GM23338 (cell line): ENCODE data around the gene DIDO1. TPM values are rescaled to one million over a fixed set of nuclear protein-coding genes. Genes with fewer than 3 reads are reported as not detected.

Source experiments
- ATAC-seq: fragments of 200-7000 bp; cut with Tn5 transposase; 3 replicates; pipeline ENCODE4 v1.9.1; 2020
- DNase-seq: peaks from one replicate; pipeline ENCODE4 v3.0.0-alpha.2; 2015; ENCODE audit warnings: low spot score
- H2AFZ ChIP-seq: fragments of 200-600 bp; sonication (generic); 2 replicates; pipeline ENCODE4 v1.8.0; 2016; ENCODE audit warnings: antibody characterized with exemption, mild to moderate bottlenecking, moderate library complexity
- H3F3A ChIP-seq: fragments of 200-600 bp; sonication (generic); replicated peaks from 2 replicates; pipeline ENCODE4 v1.8.0; 2017; ENCODE audit warnings: antibody characterized with exemption, mixed run types, low read depth
- H3K27ac ChIP-seq: fragments of 200-600 bp; sonication (generic); 2 replicates; pipeline ENCODE4 v1.6.1; 2016; ENCODE audit warnings: low read depth
- H3K27me3 ChIP-seq: fragments of 200-600 bp; sonication (generic); 2 replicates; pipeline ENCODE4 v1.8.0; 2016; ENCODE audit warnings: mild to moderate bottlenecking, mixed run types, moderate library complexity; ENCODE audit not compliant: insufficient read depth
- H3K36me3 ChIP-seq: fragments of 200-600 bp; sonication (generic); 2 replicates; pipeline ENCODE4 v1.8.0; 2016; ENCODE audit warnings: mild to moderate bottlenecking; ENCODE audit not compliant: insufficient read depth
- H3K4me1 ChIP-seq: fragments of 200-600 bp; sonication (generic); 2 replicates; pipeline ENCODE4 v1.8.0; 2016; ENCODE audit warnings: mild to moderate bottlenecking, moderate library complexity; ENCODE audit not compliant: insufficient read depth
- H3K4me2 ChIP-seq: fragments of 200-600 bp; sonication (generic); 2 replicates; pipeline ENCODE4 v1.7.1; 2017; ENCODE audit warnings: mixed run types
- H3K4me3 ChIP-seq: fragments of 200-600 bp; sonication (generic); 2 replicates; pipeline ENCODE4 v1.6.1; 2016; ENCODE audit warnings: mixed run types
- H3K79me2 ChIP-seq: fragments of 200-600 bp; sonication (generic); replicated peaks from 2 replicates; pipeline ENCODE4 v1.8.0; 2017; ENCODE audit warnings: mild to moderate bottlenecking; ENCODE audit not compliant: insufficient read depth
- H3K9me2 ChIP-seq: fragments of 200-600 bp; sonication (generic); 2 replicates; pipeline ENCODE4 v1.8.0; 2017; ENCODE audit not compliant: insufficient read depth
- H4K20me1 ChIP-seq: fragments of 200-600 bp; sonication (generic); replicated peaks from 2 replicates; pipeline ENCODE4 v1.8.0; 2017; ENCODE audit warnings: mild to moderate bottlenecking; ENCODE audit not compliant: insufficient read depth
- H3K27ac Mint-ChIP-seq: 2 replicates; pipeline ENCODE4 v1.8.0; 2020; ENCODE audit warnings: inconsistent platforms, mild to moderate bottlenecking, moderate library complexity, mixed read lengths
- H3K27me3 Mint-ChIP-seq: 3 replicates; pipeline ENCODE4 v1.8.0; 2022; ENCODE audit warnings: low read depth, mild to moderate bottlenecking, moderate library complexity, mixed read lengths, inconsistent platforms; ENCODE audit not compliant: insufficient read depth, poor library complexity
- H3K36me3 Mint-ChIP-seq: 3 replicates; pipeline ENCODE4 v1.8.0; 2021; ENCODE audit warnings: low read depth, mild to moderate bottlenecking, inconsistent platforms, moderate library complexity, mixed read lengths
- H3K4me1 Mint-ChIP-seq: 3 replicates; pipeline ENCODE4 v1.8.0; 2020; ENCODE audit warnings: mild to moderate bottlenecking, inconsistent platforms, mixed read lengths
- H3K4me3 Mint-ChIP-seq: 3 replicates; pipeline ENCODE4 v1.8.0; 2021; ENCODE audit warnings: moderate library complexity, mild to moderate bottlenecking, inconsistent platforms, mixed read lengths
- H3K9me3 Mint-ChIP-seq: 3 replicates; pipeline ENCODE4 v1.8.0; 2020; ENCODE audit warnings: moderate library complexity, mild to moderate bottlenecking, inconsistent platforms, mixed read lengths
- CREB1 ChIP-seq: fragments of 250-450 bp; sonication (Bioruptor Pico); IDR thresholded peaks from 2 replicates; pipeline ENCODE4 v1.5.0; 2020; ENCODE audit warnings: low read depth, mild to moderate bottlenecking, moderate library complexity
- JUNB ChIP-seq: IDR thresholded peaks from one replicate; pipeline ENCODE4 v1.6.1; 2016; ENCODE audit warnings: antibody characterized with exemption; ENCODE audit not compliant: unreplicated experiment
- NANOG ChIP-seq: IDR thresholded peaks from 2 replicates; pipeline ENCODE4 v1.6.1; 2016; ENCODE audit warnings: antibody characterized with exemption, borderline replicate concordance
- POLR2AphosphoS5 ChIP-seq: IDR thresholded peaks from 2 replicates; pipeline ENCODE4 v1.6.1; 2016; ENCODE audit warnings: antibody characterized with exemption, low read depth
- STAT1 ChIP-seq: IDR thresholded peaks from one replicate; pipeline ENCODE4 v1.6.1; 2016; ENCODE audit warnings: antibody characterized with exemption; ENCODE audit not compliant: unreplicated experiment
- ZNF114 ChIP-seq: fragments of 250-450 bp; sonication (Bioruptor Pico); IDR thresholded peaks from 2 replicates; pipeline ENCODE4 v1.5.0; 2020; ENCODE audit warnings: mild to moderate bottlenecking, moderate library complexity
- ZNF331 ChIP-seq: fragments of 250-450 bp; sonication (Bioruptor Pico); IDR thresholded peaks from 2 replicates; pipeline ENCODE4 v1.5.0; 2020; ENCODE audit warnings: low read depth, mild to moderate bottlenecking, moderate library complexity
- polyA plus RNA-seq: library from polyadenylated mRNA; unstranded; fragments of >200 nt; fragmentation: Nextera tagmentation; extraction: Ambion mirVana; gene quantifications from 2 replicates; pipeline ENCODE4 v1.2.1, GENCODE V29; 2016
- total RNA-seq: library from RNA; depleted of rRNA; stranded (reverse); fragments of >200 nt; shearing (Covaris generic); gene quantifications from 2 replicates; pipeline ENCODE4 v1.2.3, GENCODE V29; 2014
- TF ChIP-seq, protein P1 (sequence below): fragments of 250-450 bp; sonication (Bioruptor Pico); IDR thresholded peaks from 2 replicates; pipeline ENCODE4 v1.5.0; 2020; ENCODE audit warnings: mild to moderate bottlenecking, moderate library complexity
- TF ChIP-seq, protein P2 (sequence below): IDR thresholded peaks from one replicate; pipeline ENCODE4 v1.6.1; 2018; ENCODE audit warnings: antibody characterized with exemption; ENCODE audit not compliant: unreplicated experiment
- TF ChIP-seq, protein P3 (sequence below): IDR thresholded peaks from 2 replicates; pipeline ENCODE4 v1.6.1; 2016; ENCODE audit warnings: antibody characterized with exemption

DIDO1 gene
- total and polyA plus RNA-seq, 2 experiments from 2014 or later, result 72.4 to 162 TPM

DNA sequence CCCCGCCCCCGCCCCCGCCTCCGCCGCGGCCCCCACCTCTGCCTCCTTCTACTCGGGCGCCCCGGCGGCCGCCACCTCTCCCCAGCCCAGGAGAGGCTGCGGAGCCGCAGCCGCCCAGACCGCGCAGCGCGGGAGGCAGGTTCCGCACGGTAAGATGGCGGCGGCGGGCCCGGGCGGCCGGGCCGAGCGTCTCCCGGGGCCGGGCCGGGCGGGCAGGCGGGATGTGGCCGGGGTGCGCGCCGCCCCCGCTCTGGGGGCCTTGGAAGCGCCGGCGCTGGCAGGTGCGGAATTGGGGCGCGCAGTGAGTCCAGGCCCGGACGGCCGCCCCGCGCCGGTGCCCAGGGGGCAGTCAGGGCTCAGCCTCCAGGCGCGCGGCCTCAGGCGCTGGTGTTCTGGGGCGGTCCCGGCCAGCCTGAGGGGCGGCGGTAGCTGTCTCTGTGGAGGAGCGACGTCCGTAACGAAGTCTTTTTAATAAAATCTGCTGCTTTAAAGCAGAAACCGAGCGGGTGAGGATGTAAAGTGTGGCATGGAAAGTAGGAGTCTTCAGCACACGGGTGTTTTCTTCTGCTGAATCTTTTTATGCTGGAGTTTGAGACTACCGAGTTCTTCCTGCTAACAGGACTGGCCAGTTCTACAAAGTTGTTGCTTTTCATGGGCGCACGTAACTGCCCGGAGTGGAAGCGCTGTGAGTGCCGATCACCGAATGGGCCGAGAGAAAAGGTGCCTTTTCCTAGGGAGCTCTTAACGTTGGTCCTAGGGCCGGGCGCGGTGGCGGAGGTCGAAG, 12.0 kb upstream of the DIDO1 start, which contains the start of gene GID8:
GID8 (plus strand) TSS at position 43 of the 784 bp plus-strand sequence. CDS start 3,356 bp downstream, outside the sequence.
- Mint-ChIP-seq H3K9me3 (peaks cover 3% of the 10 kb centered on the region; the same call in 1 of the 3 replicates), H3K4me3 (no peak within 1 kb of the TSS; the same call in 2 of the 3 replicates), H3K27me3 (peaks cover 11% of the 10 kb centered on the region), H3K4me1 (peaks cover 21% of the 10 kb centered on the region), H3K27ac (peak within 1 kb of the TSS; percentile 98), H3K36me3 (peaks cover 35% of the 10 kb centered on the region)
- Histone ChIP-seq H3K27ac (peak within 1 kb of the TSS; percentile 94), H4K20me1 (peaks cover 74% of the 10 kb centered on the region), H3F3A (peaks cover 54% of the 10 kb centered on the region), H3K79me2 (peaks cover 95% of the 10 kb centered on the region), H3K4me1 (peaks cover 51% of the 10 kb centered on the region), H3K4me3 (peak within 1 kb of the TSS; percentile 100), H3K36me3 (peaks cover 27% of the 10 kb centered on the region), H2AFZ (no peak within 1 kb of the TSS), H3K4me2 (peak within 1 kb of the TSS; percentile 97), H3K27me3 (no peaks in the 10 kb centered on the region), H3K9me2 (no peaks in the 10 kb centered on the region)
- ATAC-seq (peak; percentile 25), DNase-seq (peak; percentile 65)
- TF ChIP-seq CREB1, result no peak
- TF ChIP-seq, protein P1, sequence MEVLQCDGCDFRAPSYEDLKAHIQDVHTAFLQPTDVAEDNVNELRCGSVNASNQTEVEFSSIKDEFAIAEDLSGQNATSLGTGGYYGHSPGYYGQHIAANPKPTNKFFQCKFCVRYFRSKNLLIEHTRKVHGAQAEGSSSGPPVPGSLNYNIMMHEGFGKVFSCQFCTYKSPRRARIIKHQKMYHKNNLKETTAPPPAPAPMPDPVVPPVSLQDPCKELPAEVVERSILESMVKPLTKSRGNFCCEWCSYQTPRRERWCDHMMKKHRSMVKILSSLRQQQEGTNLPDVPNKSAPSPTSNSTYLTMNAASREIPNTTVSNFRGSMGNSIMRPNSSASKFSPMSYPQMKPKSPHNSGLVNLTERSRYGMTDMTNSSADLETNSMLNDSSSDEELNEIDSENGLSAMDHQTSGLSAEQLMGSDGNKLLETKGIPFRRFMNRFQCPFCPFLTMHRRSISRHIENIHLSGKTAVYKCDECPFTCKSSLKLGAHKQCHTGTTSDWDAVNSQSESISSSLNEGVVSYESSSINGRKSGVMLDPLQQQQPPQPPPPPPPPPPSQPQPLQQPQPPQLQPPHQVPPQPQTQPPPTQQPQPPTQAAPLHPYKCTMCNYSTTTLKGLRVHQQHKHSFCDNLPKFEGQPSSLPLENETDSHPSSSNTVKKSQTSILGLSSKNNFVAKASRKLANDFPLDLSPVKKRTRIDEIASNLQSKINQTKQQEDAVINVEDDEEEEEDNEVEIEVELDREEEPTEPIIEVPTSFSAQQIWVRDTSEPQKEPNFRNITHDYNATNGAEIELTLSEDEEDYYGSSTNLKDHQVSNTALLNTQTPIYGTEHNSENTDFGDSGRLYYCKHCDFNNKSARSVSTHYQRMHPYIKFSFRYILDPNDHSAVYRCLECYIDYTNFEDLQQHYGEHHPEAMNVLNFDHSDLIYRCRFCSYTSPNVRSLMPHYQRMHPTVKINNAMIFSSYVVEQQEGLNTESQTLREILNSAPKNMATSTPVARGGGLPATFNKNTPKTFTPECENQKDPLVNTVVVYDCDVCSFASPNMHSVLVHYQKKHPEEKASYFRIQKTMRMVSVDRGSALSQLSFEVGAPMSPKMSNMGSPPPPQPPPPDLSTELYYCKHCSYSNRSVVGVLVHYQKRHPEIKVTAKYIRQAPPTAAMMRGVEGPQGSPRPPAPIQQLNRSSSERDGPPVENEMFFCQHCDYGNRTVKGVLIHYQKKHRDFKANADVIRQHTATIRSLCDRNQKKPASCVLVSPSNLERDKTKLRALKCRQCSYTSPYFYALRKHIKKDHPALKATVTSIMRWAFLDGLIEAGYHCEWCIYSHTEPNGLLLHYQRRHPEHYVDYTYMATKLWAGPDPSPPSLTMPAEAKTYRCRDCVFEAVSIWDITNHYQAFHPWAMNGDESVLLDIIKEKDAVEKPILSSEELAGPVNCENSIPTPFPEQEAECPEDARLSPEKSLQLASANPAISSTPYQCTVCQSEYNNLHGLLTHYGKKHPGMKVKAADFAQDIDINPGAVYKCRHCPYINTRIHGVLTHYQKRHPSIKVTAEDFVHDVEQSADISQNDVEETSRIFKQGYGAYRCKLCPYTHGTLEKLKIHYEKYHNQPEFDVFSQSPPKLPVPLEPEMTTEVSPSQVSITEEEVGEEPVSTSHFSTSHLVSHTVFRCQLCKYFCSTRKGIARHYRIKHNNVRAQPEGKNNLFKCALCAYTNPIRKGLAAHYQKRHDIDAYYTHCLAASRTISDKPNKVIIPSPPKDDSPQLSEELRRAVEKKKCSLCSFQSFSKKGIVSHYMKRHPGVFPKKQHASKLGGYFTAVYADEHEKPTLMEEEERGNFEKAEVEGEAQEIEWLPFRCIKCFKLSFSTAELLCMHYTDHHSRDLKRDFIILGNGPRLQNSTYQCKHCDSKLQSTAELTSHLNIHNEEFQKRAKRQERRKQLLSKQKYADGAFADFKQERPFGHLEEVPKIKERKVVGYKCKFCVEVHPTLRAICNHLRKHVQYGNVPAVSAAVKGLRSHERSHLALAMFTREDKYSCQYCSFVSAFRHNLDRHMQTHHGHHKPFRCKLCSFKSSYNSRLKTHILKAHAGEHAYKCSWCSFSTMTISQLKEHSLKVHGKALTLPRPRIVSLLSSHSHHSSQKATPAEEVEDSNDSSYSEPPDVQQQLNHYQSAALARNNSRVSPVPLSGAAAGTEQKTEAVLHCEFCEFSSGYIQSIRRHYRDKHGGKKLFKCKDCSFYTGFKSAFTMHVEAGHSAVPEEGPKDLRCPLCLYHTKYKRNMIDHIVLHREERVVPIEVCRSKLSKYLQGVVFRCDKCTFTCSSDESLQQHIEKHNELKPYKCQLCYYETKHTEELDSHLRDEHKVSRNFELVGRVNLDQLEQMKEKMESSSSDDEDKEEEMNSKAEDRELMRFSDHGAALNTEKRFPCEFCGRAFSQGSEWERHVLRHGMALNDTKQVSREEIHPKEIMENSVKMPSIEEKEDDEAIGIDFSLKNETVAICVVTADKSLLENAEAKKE, result no peak
- TF ChIP-seq ZNF114 (CRISPR knock-in tag), result no peak
- no peak for TF ChIP-seq JUNB
- TF ChIP-seq, protein P2, sequence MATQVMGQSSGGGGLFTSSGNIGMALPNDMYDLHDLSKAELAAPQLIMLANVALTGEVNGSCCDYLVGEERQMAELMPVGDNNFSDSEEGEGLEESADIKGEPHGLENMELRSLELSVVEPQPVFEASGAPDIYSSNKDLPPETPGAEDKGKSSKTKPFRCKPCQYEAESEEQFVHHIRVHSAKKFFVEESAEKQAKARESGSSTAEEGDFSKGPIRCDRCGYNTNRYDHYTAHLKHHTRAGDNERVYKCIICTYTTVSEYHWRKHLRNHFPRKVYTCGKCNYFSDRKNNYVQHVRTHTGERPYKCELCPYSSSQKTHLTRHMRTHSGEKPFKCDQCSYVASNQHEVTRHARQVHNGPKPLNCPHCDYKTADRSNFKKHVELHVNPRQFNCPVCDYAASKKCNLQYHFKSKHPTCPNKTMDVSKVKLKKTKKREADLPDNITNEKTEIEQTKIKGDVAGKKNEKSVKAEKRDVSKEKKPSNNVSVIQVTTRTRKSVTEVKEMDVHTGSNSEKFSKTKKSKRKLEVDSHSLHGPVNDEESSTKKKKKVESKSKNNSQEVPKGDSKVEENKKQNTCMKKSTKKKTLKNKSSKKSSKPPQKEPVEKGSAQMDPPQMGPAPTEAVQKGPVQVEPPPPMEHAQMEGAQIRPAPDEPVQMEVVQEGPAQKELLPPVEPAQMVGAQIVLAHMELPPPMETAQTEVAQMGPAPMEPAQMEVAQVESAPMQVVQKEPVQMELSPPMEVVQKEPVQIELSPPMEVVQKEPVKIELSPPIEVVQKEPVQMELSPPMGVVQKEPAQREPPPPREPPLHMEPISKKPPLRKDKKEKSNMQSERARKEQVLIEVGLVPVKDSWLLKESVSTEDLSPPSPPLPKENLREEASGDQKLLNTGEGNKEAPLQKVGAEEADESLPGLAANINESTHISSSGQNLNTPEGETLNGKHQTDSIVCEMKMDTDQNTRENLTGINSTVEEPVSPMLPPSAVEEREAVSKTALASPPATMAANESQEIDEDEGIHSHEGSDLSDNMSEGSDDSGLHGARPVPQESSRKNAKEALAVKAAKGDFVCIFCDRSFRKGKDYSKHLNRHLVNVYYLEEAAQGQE, result no peak
- TF ChIP-seq STAT1, result no peak
- no peak for TF ChIP-seq ZNF331 (CRISPR knock-in tag)
- TF ChIP-seq, protein P3, sequence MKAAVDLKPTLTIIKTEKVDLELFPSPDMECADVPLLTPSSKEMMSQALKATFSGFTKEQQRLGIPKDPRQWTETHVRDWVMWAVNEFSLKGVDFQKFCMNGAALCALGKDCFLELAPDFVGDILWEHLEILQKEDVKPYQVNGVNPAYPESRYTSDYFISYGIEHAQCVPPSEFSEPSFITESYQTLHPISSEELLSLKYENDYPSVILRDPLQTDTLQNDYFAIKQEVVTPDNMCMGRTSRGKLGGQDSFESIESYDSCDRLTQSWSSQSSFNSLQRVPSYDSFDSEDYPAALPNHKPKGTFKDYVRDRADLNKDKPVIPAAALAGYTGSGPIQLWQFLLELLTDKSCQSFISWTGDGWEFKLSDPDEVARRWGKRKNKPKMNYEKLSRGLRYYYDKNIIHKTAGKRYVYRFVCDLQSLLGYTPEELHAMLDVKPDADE, result no peak
- no peak for TF ChIP-seq NANOG
- no peak for TF ChIP-seq POLR2AphosphoS5
